NCI-H1694 treated with DMSO at 0.1 percent for 48 hours (cell line): Measurements from ENCODE around the gene KIAA0825.

ENCODE experiments used
- DNase-seq: peaks from one replicate; lab custom pipeline; 2025; lab: John Stamatoyannopoulos, UW

Gene KIAA0825

GRCh38 chr5:94440015-94440414, 178.4 kb downstream of the KIAA0825 start:
- no peak for DNase-seq

GRCh38 chr5:94433397-94434163, 184.8 kb downstream of the KIAA0825 start:
- no peak for DNase-seq

- no peak for DNase-seq
These were observed 185.9 kb downstream of the KIAA0825 start for GRCh38 chr5:94432499-94432898.

- no peak for DNase-seq
These were observed 186.7 kb downstream of the KIAA0825 start for GRCh38 chr5:94431696-94432095.

- no peak for DNase-seq
These were observed 188.8 kb downstream of the KIAA0825 start for GRCh38 chr5:94429566-94429965.

GRCh38 chr5:94425396-94425795, 193.0 kb downstream of the KIAA0825 start:
- no peak for DNase-seq

- DNase-seq, result no peak
These were observed 195.0 kb downstream of the KIAA0825 start for GRCh38 chr5:94423411-94423810.

GRCh38 chr5:94422812-94423211, 195.6 kb downstream of the KIAA0825 start:
- no peak for DNase-seq

- DNase-seq, result no peak
These were observed 197.5 kb downstream of the KIAA0825 start for GRCh38 chr5:94420885-94421284.

GRCh38 chr5:94415798-94416197, 202.6 kb downstream of the KIAA0825 start:
- no peak for DNase-seq

- no peak for DNase-seq
These were observed 209.0 kb downstream of the KIAA0825 start for GRCh38 chr5:94409440-94409839.

GRCh38 chr5:94407023-94407422, 211.4 kb downstream of the KIAA0825 start:
- no peak for DNase-seq

- no peak for DNase-seq
These were observed 214.9 kb downstream of the KIAA0825 start for GRCh38 chr5:94403483-94403882.

GRCh38 chr5:94402096-94402495, 216.3 kb downstream of the KIAA0825 start:
- no peak for DNase-seq

- DNase-seq, result no peak
These were observed 220.9 kb downstream of the KIAA0825 start for GRCh38 chr5:94397508-94397907.

- DNase-seq, result no peak
These were observed 221.7 kb downstream of the KIAA0825 start for GRCh38 chr5:94396687-94397086.

GRCh38 chr5:94395468-94395867, 222.9 kb downstream of the KIAA0825 start:
- no peak for DNase-seq

- DNase-seq, result no peak
These were observed 226.4 kb downstream of the KIAA0825 start for GRCh38 chr5:94391996-94392395.

- DNase-seq, result no peak
These were observed 228.9 kb downstream of the KIAA0825 start for GRCh38 chr5:94389515-94389899.

- no peak for DNase-seq
These were observed 229.5 kb downstream of the KIAA0825 start for GRCh38 chr5:94388773-94389514.

GRCh38 chr5:94385767-94386166, 232.6 kb downstream of the KIAA0825 start:
- DNase-seq, result no peak

GRCh38 chr5:94378062-94378461, 240.3 kb downstream of the KIAA0825 start:
- DNase-seq, result no peak

GRCh38 chr5:94376672-94377345, 241.6 kb downstream of the KIAA0825 start:
- no peak for DNase-seq
